Hematopoietic multipotent progenitor cell treated with erythropoietin and hydrocortisone succinate and interleukin-3 and kit ligand, for 4 days (in vitro differentiated cells): ENCODE data around the gene TOR4A.

Experiments
- DNase-seq: peaks from one replicate; pipeline ENCODE4 v3.0.0-alpha.2; 2015

The TOR4A gene

GRCh38 chr9:137273611-137274320, 3.8 kb upstream of the TOR4A start:
- no peak for DNase-seq

- no peak for DNase-seq
These were observed 2.3 kb upstream of the TOR4A start for GRCh38 chr9:137275203-137275587.

- DNase-seq, result no peak
These were observed 1.7 kb upstream of the TOR4A start for GRCh38 chr9:137275588-137276472.

GRCh38 chr9:137276473-137277328, 825 bp upstream of the TOR4A start:
- DNase-seq, result peak; percentile 93

GRCh38 chr9:137278061-137278701, 655 bp downstream of the TOR4A start:
- peak; percentile 87 for DNase-seq

- no peak for DNase-seq
These were observed 1.5 kb downstream of the TOR4A start for GRCh38 chr9:137278721-137279711.

- no peak for DNase-seq
These were observed 2.4 kb downstream of the TOR4A start for GRCh38 chr9:137279741-137280473.

GRCh38 chr9:137280474-137281344, 3.2 kb downstream of the TOR4A start:
- DNase-seq, result peak; percentile 62

- no peak for DNase-seq
These were observed 4.0 kb downstream of the TOR4A start for GRCh38 chr9:137281345-137282116.

- DNase-seq, result peak; percentile 81
These were observed 9.5 kb downstream of the TOR4A start for GRCh38 chr9:137286975-137287383.

GRCh38 chr9:137293094-137293481, 15.6 kb downstream of the TOR4A start:
- no peak for DNase-seq

GRCh38 chr9:137293482-137294090, 16.1 kb downstream of the TOR4A start:
- DNase-seq, result no peak

GRCh38 chr9:137294091-137294680, 16.7 kb downstream of the TOR4A start:
- DNase-seq, result peak; percentile 87

- DNase-seq, result peak; percentile 76
These were observed 17.2 kb downstream of the TOR4A start for GRCh38 chr9:137294681-137295237.

GRCh38 chr9:137295238-137295811, 17.8 kb downstream of the TOR4A start:
- DNase-seq, result peak; percentile 76

GRCh38 chr9:137295849-137296669, 18.5 kb downstream of the TOR4A start:
- DNase-seq, result no peak
